ENCODE data around the gene RNPC3. TPM values are rescaled to one million over a fixed set of nuclear protein-coding genes. Genes with fewer than 3 reads are reported as not detected.
"Not testable (repeated sequence)": the region's sequence is repeated elsewhere in the genome, so short reads cannot be mapped to it uniquely, and the experiment has no call there.

RNPC3 gene
- total RNA-seq, 1 experiment from 2014 or later = 8.1 TPM

DNA sequence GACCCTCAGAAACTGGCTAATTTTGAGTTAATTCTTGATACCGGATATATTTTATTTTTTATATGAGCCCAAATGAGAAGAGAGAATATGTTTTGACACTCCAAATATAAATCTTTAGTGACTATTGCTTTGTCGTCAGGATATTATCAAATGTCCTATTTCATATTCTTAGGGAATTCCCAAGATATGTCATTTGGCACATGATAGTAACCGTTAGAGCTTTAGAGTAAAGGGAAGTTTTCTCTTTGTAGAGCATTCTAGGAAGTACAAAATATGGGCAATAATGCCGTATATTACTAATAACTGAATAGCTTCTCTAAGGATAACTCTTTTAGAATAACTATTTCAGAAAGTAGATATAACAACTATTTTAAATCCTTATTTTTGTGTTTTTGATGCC is 37.6 kb downstream of the RNPC3 start:
- H3K4me1 Mint-ChIP-seq (ENCODE audit: low read depth, unreplicated experiment) = no peaks in the 10 kb centered on the region
- no peaks in the 10 kb centered on the region for H3K9me3 ChIP-seq
- H3K9me3 Mint-ChIP-seq (ENCODE audit: unreplicated experiment) = no peaks in the 10 kb centered on the region
- no TSS peak for BruUV-seq (replicated peaks)
- no peaks in the 10 kb centered on the region for H3K4me1 ChIP-seq
- no peak for DNase-seq
- H3K27me3 Mint-ChIP-seq (ENCODE audit: insufficient read depth, unreplicated experiment) = peaks cover 3% of the 10 kb centered on the region
- TF ChIP-seq, protein P1, sequence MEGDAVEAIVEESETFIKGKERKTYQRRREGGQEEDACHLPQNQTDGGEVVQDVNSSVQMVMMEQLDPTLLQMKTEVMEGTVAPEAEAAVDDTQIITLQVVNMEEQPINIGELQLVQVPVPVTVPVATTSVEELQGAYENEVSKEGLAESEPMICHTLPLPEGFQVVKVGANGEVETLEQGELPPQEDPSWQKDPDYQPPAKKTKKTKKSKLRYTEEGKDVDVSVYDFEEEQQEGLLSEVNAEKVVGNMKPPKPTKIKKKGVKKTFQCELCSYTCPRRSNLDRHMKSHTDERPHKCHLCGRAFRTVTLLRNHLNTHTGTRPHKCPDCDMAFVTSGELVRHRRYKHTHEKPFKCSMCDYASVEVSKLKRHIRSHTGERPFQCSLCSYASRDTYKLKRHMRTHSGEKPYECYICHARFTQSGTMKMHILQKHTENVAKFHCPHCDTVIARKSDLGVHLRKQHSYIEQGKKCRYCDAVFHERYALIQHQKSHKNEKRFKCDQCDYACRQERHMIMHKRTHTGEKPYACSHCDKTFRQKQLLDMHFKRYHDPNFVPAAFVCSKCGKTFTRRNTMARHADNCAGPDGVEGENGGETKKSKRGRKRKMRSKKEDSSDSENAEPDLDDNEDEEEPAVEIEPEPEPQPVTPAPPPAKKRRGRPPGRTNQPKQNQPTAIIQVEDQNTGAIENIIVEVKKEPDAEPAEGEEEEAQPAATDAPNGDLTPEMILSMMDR (IDR thresholded peaks at IDR 0.05; ENCODE audit: insufficient read depth in 1 of 2, low read depth in 1 of 2, low read length in 1 of 2, severe bottlenecking in 1 of 2, unreplicated experiment in 1 of 2) = no peak
- no peak overlapping the region for H3K4me3 ChIP-seq (ENCODE audit: low read depth, low read length)
- H3K27me3 ChIP-seq (replicated peaks; ENCODE audit: control insufficient read depth, insufficient read depth, low read length) = no peaks in the 10 kb centered on the region
- intact Hi-C loops (cut with micrococcal nuclease; ENCODE audit: unreplicated experiment) = no loop called here
- ChIA-PET POLR2A (no interaction called here), CTCF (no interaction called here)
- no peak overlapping the region for H3K4me3 Mint-ChIP-seq (ENCODE audit: unreplicated experiment)
- no peak overlapping the region for H3K27ac Mint-ChIP-seq (ENCODE audit: unreplicated experiment)
- no peaks in the 10 kb centered on the region for H3K36me3 ChIP-seq (ENCODE audit: control insufficient read depth, insufficient read depth, low read length)
- H3K36me3 Mint-ChIP-seq (ENCODE audit: insufficient read depth, unreplicated experiment) = no peaks in the 10 kb centered on the region

DNA sequence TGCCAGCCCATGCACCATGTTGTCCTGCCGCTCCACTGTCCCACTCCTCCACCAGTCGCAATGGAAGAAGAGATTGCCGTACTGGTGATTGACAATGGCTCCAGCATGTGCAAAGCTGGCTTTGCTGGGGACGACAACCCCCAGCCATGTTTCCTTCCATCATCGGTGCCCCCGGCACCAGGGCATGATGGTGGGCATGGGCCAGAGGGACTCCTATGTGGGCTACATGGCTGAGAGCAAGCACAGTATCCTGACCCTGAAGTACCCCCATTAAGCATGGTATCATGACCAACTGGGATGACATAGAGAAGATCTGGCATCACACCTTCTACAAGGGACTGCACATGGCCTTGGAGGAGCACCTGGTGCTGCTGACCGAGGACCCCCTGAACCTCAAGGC is 44.0 kb downstream of the RNPC3 start:
- Mint-ChIP-seq H3K36me3 (ENCODE audit: insufficient read depth, unreplicated experiment) (no peaks in the 10 kb centered on the region), H3K4me1 (ENCODE audit: low read depth, unreplicated experiment) (no peaks in the 10 kb centered on the region), H3K27me3 (ENCODE audit: insufficient read depth, unreplicated experiment) (no peaks in the 10 kb centered on the region), H3K4me3 (ENCODE audit: unreplicated experiment) (no peak overlapping the region), H3K9me3 (ENCODE audit: unreplicated experiment) (no peaks in the 10 kb centered on the region), H3K27ac (ENCODE audit: unreplicated experiment) (no peak overlapping the region)
- Histone ChIP-seq H3K9me3 (no peaks in the 10 kb centered on the region), H3K27me3 (replicated peaks; ENCODE audit: control insufficient read depth, insufficient read depth, low read length) (no peaks in the 10 kb centered on the region), H3K4me3 (ENCODE audit: low read depth, low read length) (no peak overlapping the region), H3K4me1 (no peaks in the 10 kb centered on the region), H3K36me3 (ENCODE audit: control insufficient read depth, insufficient read depth, low read length) (no peaks in the 10 kb centered on the region)
- TF ChIP-seq, protein P1 (IDR thresholded peaks at IDR 0.05; ENCODE audit: insufficient read depth in 1 of 2, low read depth in 1 of 2, low read length in 1 of 2, severe bottlenecking in 1 of 2, unreplicated experiment in 1 of 2) = no peak
- intact Hi-C loops (cut with micrococcal nuclease; ENCODE audit: unreplicated experiment) = no loop called here
- no peak for DNase-seq
- ChIA-PET POLR2A (no interaction called here), CTCF (no interaction called here)
- BruUV-seq (replicated peaks) = no TSS peak

DNA sequence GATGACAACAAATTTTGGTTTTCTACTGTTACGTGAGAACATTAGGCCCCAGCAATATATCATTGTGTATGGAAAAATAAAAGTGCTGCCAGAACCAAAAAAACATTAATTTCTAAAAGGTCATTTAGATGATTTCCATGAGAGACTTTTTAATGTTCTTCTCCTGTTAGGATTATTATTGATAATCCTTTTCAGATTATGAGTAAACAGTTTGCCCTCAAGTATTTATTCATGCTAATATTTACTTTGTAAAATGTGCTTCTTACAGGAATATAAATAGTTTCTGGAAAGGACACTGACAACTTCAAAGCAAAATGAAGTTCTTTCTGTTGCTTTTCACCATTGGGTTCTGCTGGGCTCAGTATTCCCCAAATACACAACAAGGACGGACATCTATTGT is 45.8 kb downstream of the RNPC3 start, which contains the start of gene AMY2B:
Gene AMY2B, plus strand, starts transcription at position 301 of the 400 bp plus-strand sequence. Its CDS starts 14 bp downstream, at position 315.
- H3K36me3 ChIP-seq (ENCODE audit: control insufficient read depth, insufficient read depth, low read length); H3K27ac Mint-ChIP-seq (ENCODE audit: unreplicated experiment); intact Hi-C loops (cut with micrococcal nuclease; ENCODE audit: unreplicated experiment); DNase-seq; H3K4me1 ChIP-seq; H3K4me1 Mint-ChIP-seq (ENCODE audit: low read depth, unreplicated experiment); POLR2A ChIA-PET; H3K36me3 Mint-ChIP-seq (ENCODE audit: insufficient read depth, unreplicated experiment); H3K4me3 ChIP-seq (ENCODE audit: low read depth, low read length); H3K9me3 Mint-ChIP-seq (ENCODE audit: unreplicated experiment); H3K27me3 ChIP-seq (replicated peaks; ENCODE audit: control insufficient read depth, insufficient read depth, low read length); CTCF ChIA-PET; H3K9me3 ChIP-seq; H3K27me3 Mint-ChIP-seq (ENCODE audit: insufficient read depth, unreplicated experiment); BruUV-seq (replicated peaks); H3K4me3 Mint-ChIP-seq (ENCODE audit: unreplicated experiment): not testable (repeated sequence)

DNA sequence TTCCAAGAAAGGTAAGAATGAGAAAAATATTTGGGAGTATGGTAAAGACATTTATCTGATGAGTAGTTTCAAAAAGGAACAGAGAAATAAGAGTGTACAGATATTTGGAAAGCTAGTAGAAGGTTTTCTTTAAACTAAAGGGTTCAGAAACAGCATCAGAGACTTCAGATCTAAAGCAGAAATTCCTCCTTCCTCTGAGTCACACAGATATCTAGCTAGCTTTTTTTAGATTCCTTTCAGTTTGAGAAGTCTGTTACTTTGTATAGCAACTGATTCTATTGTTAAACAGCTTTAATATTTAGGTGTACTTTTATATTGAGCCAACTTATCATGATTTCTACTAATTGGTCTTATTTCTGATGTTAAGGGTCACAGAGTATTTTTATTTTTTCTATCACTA is 50.6 kb downstream of the RNPC3 start:
- peaks cover 3% of the 10 kb centered on the region for H3K27me3 Mint-ChIP-seq (ENCODE audit: insufficient read depth, unreplicated experiment)
- intact Hi-C loops (cut with micrococcal nuclease; ENCODE audit: unreplicated experiment) = no loop called here
- no peaks in the 10 kb centered on the region for H3K36me3 ChIP-seq (ENCODE audit: control insufficient read depth, insufficient read depth, low read length)
- no peaks in the 10 kb centered on the region for H3K9me3 ChIP-seq
- H3K9me3 Mint-ChIP-seq (ENCODE audit: unreplicated experiment) = no peaks in the 10 kb centered on the region
- TF ChIP-seq, protein P1 (IDR thresholded peaks at IDR 0.05; ENCODE audit: insufficient read depth in 1 of 2, low read depth in 1 of 2, low read length in 1 of 2, severe bottlenecking in 1 of 2, unreplicated experiment in 1 of 2) = no peak
- H3K4me1 Mint-ChIP-seq (ENCODE audit: low read depth, unreplicated experiment) = no peaks in the 10 kb centered on the region
- BruUV-seq (replicated peaks) = no TSS peak
- no peaks in the 10 kb centered on the region for H3K4me1 ChIP-seq
- ChIA-PET CTCF (no interaction called here), POLR2A (no interaction called here)
- H3K27ac Mint-ChIP-seq (ENCODE audit: unreplicated experiment) = no peak overlapping the region
- no peaks in the 10 kb centered on the region for H3K27me3 ChIP-seq (replicated peaks; ENCODE audit: control insufficient read depth, insufficient read depth, low read length)
- no peak for DNase-seq
- H3K36me3 Mint-ChIP-seq (ENCODE audit: insufficient read depth, unreplicated experiment) = no peaks in the 10 kb centered on the region
- H3K4me3 Mint-ChIP-seq (ENCODE audit: unreplicated experiment) = no peak overlapping the region
- no peak overlapping the region for H3K4me3 ChIP-seq (ENCODE audit: low read depth, low read length)

DNA sequence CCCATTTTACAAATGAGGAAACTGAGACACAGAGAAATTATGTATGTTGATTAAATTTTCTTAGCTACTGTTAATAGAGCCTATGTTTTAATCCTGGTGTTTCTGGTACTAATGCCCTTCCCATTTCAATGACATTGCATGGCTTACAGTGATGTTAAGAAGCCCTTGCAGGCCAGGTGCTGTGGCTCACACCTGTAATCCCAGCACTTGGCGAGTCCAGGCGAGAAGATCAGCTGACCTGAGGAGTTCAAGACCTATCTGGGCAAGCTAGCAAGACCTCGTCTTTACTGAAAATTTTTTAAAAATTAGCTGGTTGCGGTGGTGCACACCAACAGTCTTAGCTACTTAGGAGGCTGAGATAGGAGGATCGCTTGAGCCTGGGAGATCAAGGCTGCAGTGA is 51.3 kb downstream of the RNPC3 start:
- H3K4me1 Mint-ChIP-seq (ENCODE audit: low read depth, unreplicated experiment); BruUV-seq (replicated peaks); H3K36me3 Mint-ChIP-seq (ENCODE audit: insufficient read depth, unreplicated experiment); H3K27me3 ChIP-seq (replicated peaks; ENCODE audit: control insufficient read depth, insufficient read depth, low read length); H3K4me3 Mint-ChIP-seq (ENCODE audit: unreplicated experiment); CTCF ChIA-PET; H3K4me3 ChIP-seq (ENCODE audit: low read depth, low read length); H3K9me3 ChIP-seq; H3K27ac Mint-ChIP-seq (ENCODE audit: unreplicated experiment); H3K4me1 ChIP-seq; H3K36me3 ChIP-seq (ENCODE audit: control insufficient read depth, insufficient read depth, low read length); POLR2A ChIA-PET; DNase-seq; intact Hi-C loops (cut with micrococcal nuclease; ENCODE audit: unreplicated experiment); H3K9me3 Mint-ChIP-seq (ENCODE audit: unreplicated experiment); H3K27me3 Mint-ChIP-seq (ENCODE audit: insufficient read depth, unreplicated experiment): not testable (repeated sequence)
